ENCODE measurements around the gene IGFBP3.

IGFBP3 gene

DNA sequence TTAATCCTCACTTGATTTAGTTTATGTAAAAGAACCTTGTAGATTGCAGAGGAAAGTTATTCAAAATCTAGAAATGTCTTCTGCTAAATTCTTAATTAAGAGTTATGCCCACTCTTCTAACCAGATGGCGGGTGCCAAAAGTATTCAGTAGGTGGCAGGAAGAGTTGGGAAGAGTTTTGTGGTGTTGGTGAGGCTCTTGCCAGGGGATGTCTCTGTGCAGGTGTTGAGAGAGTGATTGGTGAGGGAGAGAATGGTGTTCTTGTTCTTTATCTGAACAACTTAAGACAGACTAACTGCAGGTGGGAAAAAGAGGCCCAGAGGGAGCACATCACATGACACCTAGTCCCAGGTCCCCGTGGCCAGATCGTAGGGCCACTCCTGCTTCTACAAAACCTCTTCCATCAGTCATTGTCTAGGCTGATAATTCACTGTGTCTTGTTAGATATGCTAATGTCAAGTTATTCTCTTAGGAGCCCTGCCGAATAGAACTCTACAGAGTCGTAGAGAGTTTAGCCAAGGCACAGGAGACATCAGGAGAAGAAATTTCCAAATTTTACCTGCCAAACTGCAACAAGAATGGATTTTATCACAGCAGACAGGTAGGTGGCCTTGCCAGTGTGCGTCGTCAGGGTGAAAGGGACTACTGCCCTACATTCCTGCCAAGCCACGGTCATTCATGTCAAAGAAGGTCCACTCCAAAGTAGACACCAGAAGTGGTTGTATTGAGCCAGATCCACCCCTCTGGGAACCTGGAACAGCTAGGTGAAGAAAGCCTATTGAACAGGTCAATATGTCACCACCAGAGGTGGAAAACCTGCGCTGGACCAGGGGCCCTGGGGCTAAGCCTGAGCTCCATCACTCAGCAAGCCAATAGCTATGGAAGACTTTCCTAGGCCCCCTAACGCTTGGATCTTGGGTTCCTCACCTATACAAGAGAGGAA lies 29.3 kb downstream of the IGFBP3 start:
- no peak for DNase-seq (ENCODE audit: low spot score)

DNA sequence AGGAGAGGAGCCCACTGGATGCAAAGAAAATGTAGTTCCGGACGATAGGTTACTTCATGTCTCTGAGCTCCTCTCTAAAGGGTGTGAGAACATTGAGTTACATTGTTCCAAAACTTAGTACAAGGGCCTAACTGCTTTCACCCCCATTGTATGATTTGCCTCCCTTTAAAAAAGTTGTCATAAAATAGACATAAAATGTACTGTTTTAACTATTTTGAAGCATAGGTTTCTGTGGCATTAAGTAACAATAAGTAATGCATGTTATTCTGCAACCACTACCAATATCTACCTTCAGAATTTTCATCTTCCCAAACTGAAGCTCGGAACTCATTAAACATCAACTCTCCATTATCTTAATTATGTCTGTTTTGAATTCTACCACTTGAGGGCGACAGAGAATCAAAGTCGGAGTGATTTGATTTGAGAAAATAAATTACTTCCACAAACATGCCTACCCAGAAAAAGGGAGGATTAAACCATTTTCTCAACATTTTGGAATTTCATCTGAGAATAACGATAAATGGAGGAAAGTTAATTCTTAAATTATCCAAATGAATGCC lies 30.1 kb downstream of the IGFBP3 start:
- peak; percentile 58 for DNase-seq (ENCODE audit: low spot score)

DNA sequence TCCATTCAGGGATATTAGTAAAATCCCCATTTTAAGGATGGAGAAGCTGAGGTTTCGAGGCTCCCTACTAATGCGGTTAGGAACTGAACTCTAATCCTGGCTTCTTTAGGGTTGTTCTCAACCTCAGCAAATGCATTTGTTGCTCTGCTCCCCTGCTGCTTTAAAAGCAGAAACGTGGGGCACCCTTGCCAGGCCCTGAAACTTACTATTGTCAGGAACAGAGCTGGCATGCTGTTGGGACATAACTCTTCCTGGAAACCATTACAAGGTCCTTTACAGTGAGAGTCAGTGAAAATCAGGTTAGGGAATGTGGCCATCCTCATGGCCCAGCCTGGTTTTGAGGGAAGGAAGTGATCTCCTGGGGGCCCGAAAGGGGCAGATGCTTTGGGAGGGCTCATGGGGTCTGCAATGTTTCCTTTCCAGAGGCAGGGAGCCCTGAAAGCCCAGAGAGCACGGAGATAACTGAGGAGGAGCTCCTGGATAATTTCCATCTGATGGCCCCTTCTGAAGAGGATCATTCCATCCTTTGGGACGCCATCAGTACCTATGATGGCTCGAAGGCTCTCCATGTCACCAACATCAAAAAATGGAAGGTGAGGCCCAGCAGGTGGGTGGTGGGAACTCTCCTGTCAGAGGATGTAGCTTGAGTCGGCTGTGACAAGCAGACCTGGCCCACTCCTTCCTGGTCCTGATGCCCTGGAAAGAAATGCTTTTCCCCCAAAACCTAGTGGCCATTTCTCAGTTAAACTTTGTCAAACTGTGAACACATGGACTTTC lies 30.8 kb downstream of the IGFBP3 start:
- no peak for DNase-seq (ENCODE audit: low spot score)

DNA sequence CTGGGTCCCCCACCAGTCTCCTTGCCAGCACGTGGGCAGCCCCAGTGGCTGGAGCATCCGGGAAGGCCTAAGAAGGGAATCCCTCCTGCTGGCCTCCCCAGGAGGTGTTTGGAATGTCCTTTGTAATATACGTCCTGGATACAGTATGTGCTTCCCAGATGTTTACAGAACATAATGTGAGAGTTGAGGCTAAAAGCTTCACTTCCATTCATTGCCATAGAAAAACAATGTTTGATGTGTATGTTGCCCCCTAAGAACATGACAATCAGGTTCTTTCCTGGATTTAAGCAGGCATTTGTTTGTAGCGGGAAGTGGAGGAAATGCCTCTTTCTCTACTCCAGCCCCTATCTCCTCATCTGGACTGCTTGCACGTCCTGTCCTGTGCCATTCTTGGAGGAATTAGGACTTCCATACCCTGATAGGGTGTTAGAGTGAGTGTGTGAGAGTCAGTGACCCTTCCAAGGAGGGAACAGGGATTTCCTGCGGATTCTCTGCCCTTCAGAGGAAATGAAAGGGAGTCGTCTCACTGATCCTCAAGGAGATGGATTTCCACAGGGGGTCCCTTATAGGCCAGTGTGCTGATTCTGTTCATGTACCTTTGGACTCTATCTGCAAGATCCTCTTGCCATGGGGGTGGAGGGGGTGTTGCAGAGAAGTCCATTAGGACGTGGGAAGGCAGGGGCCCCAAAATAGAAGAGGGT lies 31.6 kb downstream of the IGFBP3 start:
- no peak for DNase-seq (ENCODE audit: low spot score)

DNA sequence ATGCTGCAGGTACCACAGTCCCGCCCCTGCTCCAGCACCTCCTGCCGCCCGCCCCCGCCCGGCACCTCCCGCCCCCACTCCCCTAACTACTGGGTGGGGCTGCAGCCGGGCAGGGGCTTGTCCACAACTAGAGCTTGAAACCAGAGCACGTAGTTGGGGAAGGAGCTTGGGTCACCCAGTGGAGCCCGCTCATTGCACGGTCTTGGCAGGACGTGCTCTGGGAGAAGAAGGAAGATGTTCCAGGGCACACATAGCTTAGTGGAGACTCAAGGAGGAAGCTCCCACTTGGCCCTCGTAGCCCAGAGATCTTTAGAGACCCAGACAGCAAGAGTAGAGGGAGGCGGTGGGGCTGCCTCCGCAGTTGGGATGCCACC lies 32.1 kb downstream of the IGFBP3 start:
- no peak for DNase-seq (ENCODE audit: low spot score)

DNA sequence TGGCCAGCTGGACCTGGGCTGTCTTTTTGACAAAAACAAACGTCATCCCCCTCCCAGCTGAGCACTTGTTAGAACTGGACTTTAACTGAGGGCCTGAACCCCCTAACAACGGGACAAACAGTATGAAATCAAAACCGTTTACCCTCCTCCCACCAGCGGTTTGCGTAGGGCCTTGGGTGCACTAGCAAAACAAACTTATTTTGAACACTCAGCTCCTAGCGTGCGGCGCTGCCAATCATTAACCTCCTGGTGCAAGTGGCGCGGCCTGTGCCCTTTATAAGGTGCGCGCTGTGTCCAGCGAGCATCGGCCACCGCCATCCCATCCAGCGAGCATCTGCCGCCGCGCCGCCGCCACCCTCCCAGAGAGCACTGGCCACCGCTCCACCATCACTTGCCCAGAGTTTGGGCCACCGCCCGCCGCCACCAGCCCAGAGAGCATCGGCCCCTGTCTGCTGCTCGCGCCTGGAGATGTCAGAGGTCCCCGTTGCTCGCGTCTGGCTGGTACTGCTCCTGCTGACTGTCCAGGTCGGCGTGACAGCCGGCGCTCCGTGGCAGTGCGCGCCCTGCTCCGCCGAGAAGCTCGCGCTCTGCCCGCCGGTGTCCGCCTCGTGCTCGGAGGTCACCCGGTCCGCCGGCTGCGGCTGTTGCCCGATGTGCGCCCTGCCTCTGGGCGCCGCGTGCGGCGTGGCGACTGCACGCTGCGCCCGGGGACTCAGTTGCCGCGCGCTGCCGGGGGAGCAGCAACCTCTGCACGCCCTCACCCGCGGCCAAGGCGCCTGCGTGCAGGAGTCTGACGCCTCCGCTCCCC lies 32.7 kb downstream of the IGFBP3 start, which contains the start of gene IGFBP1:
Gene IGFBP1 (plus strand): TSS at position 304 of the 808 bp plus-strand sequence. CDS start 165 bp downstream, at position 469.
- peak; percentile 72 for DNase-seq (ENCODE audit: low spot score)

DNA sequence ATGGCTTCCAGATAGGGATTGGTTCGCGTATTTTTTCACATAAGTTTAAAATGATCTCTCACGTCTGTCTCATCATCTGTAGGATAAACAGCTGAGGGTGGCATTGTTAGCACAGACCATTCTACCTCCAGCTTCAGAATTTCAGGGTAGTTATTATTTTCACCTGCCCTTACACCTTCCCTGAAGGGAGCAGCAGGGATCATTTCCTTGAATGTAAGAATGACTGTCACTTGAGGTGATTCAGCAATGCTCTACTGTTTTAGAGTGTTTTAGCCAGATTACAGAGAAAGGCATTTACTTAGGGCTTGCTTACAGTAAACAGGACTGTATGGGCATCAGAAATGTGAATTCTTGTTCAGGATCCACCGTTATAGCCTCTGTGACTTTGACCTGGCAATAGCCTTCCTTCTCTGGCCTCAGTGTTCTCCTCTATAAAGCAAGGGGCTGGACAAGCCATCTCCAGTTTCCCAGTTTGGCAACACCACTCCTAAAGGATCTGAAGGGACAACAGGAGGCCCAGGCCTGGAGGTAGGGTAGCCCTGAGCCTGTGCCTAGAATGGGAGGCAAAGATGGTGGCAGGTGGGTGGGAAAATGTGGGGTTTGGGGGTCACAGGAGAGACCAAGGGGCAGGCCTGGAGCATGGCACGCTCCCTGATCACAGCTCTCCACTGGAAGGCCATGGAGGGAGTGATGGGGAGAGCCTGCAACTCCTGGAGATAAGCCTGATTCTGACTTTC lies 34.0 kb downstream of the IGFBP3 start:
- no peak for DNase-seq (ENCODE audit: low spot score)

DNA sequence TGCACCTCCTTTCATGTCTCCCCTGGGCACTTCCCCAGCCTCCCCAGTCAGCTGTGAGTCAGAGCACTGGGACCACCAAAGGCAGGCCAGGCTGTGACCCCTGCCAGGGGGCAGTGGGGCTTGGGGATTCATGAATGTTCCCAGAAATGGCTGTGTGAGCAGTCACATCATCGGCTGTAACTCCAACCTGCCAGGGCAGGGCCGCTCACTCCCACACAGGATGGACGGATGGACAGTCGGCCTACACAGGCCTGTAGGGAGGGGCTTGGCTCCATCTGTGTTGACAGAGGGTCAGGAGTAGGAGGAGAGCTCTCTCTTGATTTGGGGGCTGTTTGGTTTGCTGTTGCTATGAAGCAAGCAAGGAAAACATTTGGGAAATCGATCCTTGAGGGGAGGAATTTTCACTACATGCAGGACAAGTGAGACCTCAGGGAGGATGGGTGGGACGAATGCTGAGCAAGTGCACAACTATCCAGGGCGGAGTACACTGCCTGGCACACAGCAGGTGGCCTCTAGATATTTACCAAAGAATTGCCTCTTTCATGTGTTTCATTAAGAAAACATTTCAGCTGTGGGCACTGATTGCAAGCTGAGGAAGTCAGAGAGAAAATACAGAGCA lies 35.7 kb downstream of the IGFBP3 start:
- peak; percentile 52 for DNase-seq (ENCODE audit: low spot score)

DNA sequence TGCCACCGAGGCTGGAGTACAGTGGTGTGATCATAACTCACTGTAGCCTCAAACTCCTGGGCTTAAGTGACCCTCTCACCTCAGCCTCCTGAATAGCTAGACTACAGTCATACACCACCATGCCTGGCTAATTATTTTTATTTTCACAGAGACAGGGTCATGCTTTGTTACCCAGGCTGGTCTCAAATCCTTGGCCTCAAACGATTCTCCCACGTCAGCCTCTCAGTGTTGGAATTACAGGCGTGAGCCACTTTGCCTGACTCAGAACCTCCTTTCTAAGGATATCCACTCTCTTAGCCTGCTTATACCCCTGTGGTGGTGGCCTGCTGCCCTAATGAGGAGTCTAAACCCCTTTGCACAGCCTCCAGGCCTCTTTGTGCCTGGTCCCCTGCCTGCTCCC lies 36.9 kb downstream of the IGFBP3 start:
- no peak for DNase-seq (ENCODE audit: low spot score)

DNA sequence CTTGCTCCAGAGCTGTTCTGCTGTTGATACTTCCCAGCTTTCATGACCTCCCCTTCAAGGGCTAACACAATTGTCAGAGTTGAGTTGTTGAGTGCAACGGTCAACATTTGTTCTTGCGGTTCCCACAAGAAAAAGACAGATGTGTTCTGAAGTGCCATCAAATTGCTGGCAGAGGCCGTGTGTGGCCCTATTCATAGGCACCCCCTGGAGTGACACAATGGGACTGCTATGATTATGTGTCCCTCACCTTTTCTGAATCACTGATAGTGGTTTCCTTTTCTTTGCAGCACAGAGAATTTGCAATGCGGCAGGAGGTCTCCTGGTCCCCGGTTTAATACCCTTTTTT lies 38.6 kb downstream of the IGFBP3 start:
- no peak for DNase-seq (ENCODE audit: low spot score)

DNA sequence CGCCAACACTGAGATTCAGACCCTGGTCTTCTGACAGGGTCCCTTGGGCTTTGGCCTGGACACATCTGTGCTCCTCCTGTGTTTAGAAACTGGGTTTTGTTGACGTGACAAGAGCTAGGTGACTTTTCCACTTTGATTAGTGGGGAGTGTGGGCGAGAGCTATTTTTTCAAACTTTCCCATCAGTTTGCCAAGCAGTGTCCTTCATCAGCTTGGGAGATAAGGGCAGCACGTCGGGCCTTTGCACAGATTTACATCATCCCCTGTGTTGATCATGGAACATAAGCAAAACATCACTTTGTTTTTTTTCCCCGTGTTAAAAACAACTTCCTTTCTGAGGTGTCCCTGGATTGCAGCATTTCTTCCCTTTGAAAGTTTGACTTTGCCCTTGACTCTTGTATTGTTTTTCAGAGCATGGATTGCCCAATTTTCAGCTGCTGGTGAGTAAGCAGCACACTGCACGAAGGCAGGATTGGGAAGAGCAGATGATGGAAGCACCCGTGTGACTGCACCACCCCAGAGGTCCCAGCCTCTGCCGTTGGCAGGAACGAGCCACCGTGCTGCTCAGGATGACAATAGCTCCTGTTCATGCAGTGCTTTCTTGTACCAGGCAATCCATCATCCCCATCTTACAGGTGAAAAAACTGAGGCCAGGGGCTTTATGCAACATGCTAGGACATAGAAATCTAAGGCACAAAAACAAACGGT lies 39.2 kb downstream of the IGFBP3 start:
- peak; percentile 92 for DNase-seq (ENCODE audit: low spot score)

DNA sequence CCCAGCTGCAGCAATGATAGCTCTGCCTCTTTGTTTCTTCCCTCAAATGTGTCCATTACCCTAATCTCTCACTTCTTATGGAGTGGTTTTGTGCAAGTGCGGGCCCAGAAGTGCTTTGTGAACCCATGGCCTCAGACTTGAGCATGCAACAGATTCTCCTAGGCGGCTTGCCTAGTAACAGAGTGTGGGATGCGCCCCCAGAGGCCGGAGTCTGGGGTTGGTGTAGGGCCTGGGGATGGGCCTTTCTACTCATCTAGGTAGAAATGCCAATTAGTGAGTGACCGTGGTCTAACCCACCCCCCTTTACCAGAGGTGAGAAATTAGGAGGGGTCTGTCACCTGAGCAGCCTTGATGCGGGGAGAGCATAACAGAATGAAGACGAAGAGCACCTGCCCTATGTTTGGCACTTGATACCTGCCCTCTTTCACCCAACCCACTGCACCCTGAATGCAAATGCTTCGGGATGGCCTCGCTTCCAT lies 39.8 kb downstream of the IGFBP3 start:
- no peak for DNase-seq (ENCODE audit: low spot score)

DNA sequence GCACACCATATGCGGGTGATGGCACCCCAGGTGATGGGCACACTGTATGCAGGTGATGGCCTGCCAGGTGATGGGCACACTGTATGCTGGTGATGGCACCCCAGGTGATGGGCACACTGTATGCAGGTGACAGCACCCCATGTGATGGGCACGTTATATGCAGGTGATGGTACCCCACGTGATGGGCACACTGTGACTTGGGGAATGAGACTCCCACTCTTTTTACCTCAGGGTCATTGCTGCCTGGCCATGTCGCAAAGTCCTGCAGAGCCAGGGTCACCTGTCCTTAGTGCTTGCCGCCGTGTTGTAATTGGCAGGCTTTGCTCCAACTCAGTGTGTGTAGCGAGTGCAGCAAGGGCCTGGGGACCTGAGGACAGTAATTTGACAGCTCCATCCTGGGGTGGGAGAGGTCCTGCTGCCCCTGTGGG lies 40.6 kb downstream of the IGFBP3 start:
- no peak for DNase-seq (ENCODE audit: low spot score)

DNA sequence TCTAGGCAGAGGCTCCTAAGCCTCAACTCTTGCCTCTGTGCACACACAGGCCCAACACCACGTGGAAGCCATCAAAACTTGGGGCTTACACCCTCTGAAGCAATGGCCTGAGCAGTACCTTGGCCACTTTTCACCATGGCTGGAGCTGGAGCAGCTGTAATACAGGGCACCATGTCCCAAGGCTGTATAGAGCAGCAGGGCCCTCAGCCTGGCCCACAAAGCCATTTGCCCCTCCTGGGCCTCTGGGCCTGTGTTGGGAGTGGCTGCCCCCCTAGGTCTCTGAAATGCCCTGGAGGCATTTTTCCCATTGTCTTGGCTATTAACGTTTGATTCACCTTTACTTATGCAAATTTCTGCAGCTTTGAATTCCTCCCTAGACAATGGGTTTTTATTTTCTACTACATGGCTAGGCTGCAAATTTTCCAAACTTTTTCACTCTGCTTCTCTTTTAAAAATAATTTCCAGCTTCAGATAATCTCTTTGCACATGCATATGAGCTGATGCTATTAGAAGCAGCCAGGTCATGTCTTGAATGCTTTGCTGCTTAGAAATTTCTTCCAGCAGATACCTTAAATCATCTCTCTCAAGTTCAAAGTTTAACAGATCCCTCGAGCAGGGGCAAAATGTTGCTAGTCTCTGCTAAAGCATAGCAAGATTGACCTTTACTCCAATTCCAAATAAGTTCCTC lies 42.5 kb downstream of the IGFBP3 start:
- DNase-seq (ENCODE audit: low spot score) = no peak

DNA sequence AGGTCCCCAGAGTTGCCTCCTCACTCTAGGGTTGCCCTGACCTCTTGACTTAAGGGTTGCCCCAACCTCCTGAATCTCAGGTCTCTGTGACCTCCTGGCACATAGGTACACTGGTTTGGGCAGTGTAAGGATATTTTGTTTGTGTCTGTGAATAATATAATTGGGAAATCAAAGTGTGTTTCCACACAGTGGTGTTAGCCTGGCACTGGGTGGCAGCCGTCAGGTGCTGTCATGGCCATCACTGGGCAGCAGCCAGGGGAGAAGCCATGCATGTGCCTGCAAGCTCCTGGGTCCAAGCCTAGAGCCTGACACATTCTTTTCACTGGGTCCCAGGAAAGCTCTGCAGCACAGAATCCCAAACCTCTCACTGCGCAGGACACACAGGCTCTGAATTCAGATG lies 44.6 kb downstream of the IGFBP3 start:
- DNase-seq (ENCODE audit: low spot score) = no peak

DNA sequence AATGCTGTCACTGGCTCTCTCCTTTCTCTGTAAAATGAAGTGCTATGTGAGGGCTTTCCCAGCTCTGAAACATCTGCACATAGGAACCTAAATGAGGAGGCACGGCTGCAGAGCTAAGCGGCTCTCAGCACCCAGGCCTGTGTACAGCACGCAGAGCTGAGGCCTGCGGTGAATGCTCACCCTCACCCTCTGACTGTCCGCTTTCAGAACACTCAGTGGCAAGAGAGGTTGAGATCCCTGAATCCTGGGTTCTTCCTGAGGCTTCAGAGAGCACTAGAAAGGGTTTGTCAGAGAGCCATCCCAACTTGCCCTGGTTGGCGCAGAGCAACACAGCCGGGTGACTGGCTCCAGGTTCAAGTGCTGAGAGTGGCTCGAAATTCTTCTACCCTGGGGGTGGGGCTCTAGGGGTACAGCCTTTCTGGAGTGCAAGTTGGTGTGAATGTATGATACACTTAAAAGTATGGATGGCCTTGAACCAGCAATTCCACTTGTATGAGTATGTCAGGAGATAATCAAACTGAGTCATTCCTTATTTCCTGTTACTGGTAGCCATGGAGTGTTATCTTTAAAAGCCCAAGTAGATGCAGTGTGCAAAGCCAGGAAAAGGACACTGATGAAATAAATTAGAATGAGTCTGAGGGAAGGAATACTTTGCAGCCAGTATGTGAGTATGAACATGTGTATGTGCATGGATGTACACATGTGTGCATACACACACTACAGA lies 46.5 kb downstream of the IGFBP3 start:
- DNase-seq (ENCODE audit: low spot score) = peak; percentile 62

DNA sequence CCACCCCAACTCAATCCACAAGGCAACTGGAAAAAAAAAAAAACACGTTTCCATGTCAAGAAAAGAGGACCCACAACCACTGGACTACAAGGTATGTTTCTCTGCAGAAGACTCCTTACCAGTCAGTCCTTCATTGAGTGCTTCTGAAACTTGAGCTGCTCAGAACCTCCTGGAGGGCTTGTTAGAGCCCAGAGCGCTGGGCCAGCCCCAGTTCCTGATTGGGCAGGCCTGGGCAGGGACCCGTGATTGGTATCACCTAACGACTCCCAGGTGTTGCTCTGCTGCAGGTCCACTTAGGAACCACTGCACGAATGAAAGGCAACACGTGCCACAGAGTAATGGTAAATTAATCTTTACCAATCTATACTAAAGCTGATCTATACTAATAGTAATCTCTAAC lies 47.7 kb downstream of the IGFBP3 start:
- no peak for DNase-seq (ENCODE audit: low spot score)

DNA sequence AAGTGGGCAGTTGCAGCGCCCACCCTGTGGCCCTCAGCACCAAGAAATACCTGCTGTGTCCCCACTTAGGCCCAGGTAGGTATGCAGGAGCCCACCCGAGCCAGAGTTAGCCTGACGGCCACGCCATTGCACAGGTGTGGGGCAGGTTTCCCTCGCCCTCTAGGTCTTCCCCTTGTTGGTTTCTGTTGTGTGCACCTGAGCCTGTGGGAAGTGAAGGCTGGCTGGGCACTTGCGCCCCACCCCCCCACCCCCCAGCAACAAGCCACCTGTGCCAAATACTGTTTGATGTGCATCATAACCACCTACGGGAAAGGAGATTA lies 48.1 kb downstream of the IGFBP3 start, which contains the start of gene CCDC201:
Gene CCDC201 (minus strand): TSS at position 48 of the 320 bp plus-strand sequence. CDS start 75 bp downstream, outside the sequence.
- DNase-seq (ENCODE audit: low spot score) = no peak

Data from AG20443 (cell line).